Panc1 (cell line): Measurements from ENCODE around the gene RNF7.

Experiments
- CTCF ChIP-seq: fragments of 450-650 bp; IDR thresholded peaks from 2 replicates; pipeline ENCODE4 v1.5.1; 2017; ENCODE audit warnings: mild to moderate bottlenecking
- POLR2AphosphoS5 ChIP-seq: IDR thresholded peaks from 2 replicates; pipeline ENCODE4 v1.6.1; 2012; ENCODE audit warnings: mild to moderate bottlenecking, low read depth, low read length, moderate library complexity
- SIN3A ChIP-seq: IDR thresholded peaks from 2 replicates; pipeline ENCODE4 v1.6.1; 2012; ENCODE audit warnings: low read depth, mild to moderate bottlenecking, low read length, moderate library complexity, borderline replicate concordance; ENCODE audit not compliant: insufficient read depth
- TCF7L2 ChIP-seq: IDR thresholded peaks from 2 replicates; pipeline ENCODE4 v1.6.1; 2011; ENCODE audit warnings: mild to moderate bottlenecking, low read depth, low read length, inconsistent platforms
- TF ChIP-seq, protein P1 (sequence below), 2 experiments: IDR thresholded peaks; 2 replicates each; pipeline ENCODE4 v1.6.1; 2011 to 2012; ENCODE audit warnings: low read depth in 2 of 2, control low read depth in 1 of 2, low read length in 1 of 2, mild to moderate bottlenecking in 1 of 2, moderate library complexity in 1 of 2; ENCODE audit not compliant: insufficient read depth in 1 of 2

DNA sequence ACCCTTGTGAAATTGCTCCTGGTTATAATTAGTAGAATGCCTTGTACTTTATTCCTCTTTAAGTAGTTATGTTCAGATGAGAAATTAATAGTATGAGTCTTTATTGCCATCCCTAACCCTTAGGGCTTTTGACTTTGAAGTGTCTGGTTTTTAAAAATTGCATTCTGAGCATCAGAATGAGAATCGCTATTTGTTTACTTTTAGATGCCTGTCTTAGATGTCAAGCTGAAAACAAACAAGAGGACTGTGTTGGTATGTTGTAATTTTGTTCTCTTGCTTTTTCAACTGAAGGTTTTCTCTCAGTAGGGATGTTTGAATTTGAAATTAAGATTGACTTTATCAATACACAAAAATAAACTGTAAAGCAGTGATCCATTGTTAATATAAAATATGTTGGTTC, 5.2 kb downstream of the RNF7 start:
- TF ChIP-seq CTCF (no peak), POLR2AphosphoS5 (no peak), SIN3A (no peak), TCF7L2 (no peak)
- TF ChIP-seq, protein P1, sequence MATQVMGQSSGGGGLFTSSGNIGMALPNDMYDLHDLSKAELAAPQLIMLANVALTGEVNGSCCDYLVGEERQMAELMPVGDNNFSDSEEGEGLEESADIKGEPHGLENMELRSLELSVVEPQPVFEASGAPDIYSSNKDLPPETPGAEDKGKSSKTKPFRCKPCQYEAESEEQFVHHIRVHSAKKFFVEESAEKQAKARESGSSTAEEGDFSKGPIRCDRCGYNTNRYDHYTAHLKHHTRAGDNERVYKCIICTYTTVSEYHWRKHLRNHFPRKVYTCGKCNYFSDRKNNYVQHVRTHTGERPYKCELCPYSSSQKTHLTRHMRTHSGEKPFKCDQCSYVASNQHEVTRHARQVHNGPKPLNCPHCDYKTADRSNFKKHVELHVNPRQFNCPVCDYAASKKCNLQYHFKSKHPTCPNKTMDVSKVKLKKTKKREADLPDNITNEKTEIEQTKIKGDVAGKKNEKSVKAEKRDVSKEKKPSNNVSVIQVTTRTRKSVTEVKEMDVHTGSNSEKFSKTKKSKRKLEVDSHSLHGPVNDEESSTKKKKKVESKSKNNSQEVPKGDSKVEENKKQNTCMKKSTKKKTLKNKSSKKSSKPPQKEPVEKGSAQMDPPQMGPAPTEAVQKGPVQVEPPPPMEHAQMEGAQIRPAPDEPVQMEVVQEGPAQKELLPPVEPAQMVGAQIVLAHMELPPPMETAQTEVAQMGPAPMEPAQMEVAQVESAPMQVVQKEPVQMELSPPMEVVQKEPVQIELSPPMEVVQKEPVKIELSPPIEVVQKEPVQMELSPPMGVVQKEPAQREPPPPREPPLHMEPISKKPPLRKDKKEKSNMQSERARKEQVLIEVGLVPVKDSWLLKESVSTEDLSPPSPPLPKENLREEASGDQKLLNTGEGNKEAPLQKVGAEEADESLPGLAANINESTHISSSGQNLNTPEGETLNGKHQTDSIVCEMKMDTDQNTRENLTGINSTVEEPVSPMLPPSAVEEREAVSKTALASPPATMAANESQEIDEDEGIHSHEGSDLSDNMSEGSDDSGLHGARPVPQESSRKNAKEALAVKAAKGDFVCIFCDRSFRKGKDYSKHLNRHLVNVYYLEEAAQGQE (IDR thresholded peaks at IDR 0.05; ENCODE audit: insufficient read depth in 1 of 2, low read depth in 2 of 2, low read length in 1 of 2) = no peak
